Spleen (tissue), 11 donors: ENCODE measurements around the gene CHMP4B. TPM values are rescaled to one million over a fixed set of nuclear protein-coding genes. Genes with fewer than 3 reads are reported as not detected.

ENCODE experiments used
- DNase-seq: peaks from one replicate; pipeline ENCODE4 v3.0.0-alpha.2; 2020
- H3K27ac ChIP-seq, 8 donors: fragments of 200-600 bp; sonication (generic) in 7 of 8; 1 replicate in 4 of 8; 2 replicates in 4 of 8; pipeline versions ENCODE4 v1.5.0 to v1.8.0; 2016 to 2021; ENCODE audit warnings: inconsistent platforms in 4 of 8, mild to moderate bottlenecking in 4 of 8, moderate library complexity in 1 of 8
- H3K27me3 ChIP-seq, 7 donors: fragments of 200-600 bp; sonication (generic) in 6 of 7; replicated peaks in 1 of 7; 1 replicate in 4 of 7; 2 replicates in 3 of 7; pipeline versions ENCODE4 v1.5.0 to v1.8.0; 2016 to 2021; ENCODE audit warnings: inconsistent platforms in 3 of 7, mild to moderate bottlenecking in 1 of 7
- H3K36me3 ChIP-seq, 6 donors: fragments of 200-600 bp; sonication (generic) in 5 of 6; 1 replicate in 4 of 6; 2 replicates in 2 of 6; pipeline versions ENCODE4 v1.5.0 to v1.8.0; 2016 to 2021; ENCODE audit warnings: inconsistent platforms in 2 of 6
- H3K4me1 ChIP-seq, 6 donors: fragments of 200-600 bp; sonication (generic) in 5 of 6; 1 replicate in 3 of 6; 2 replicates in 3 of 6; pipeline versions ENCODE4 v1.5.0 to v1.8.0; 2016 to 2021; ENCODE audit warnings: inconsistent platforms in 3 of 6
- H3K4me3 ChIP-seq, 8 donors: fragments of 200-600 bp; sonication (generic) in 7 of 8; 1 replicate in 4 of 8; 2 replicates in 4 of 8; pipeline versions ENCODE4 v1.5.0 to v1.8.0; 2016 to 2021; ENCODE audit warnings: inconsistent platforms in 4 of 8, mild to moderate bottlenecking in 4 of 8, moderate library complexity in 2 of 8
- H3K9me3 ChIP-seq, 8 donors: fragments of 200-600 bp; sonication (generic) in 7 of 8; 1 replicate in 4 of 8; 2 replicates in 4 of 8; pipeline versions ENCODE4 v1.5.0 to v1.8.0; 2016 to 2021; ENCODE audit warnings: inconsistent platforms in 4 of 8
- POLR2A ChIP-seq, 3 donors: fragments of 450-650 bp; IDR thresholded peaks; one replicate each; pipeline ENCODE4 v1.5.1; 2017; ENCODE audit warnings: antibody characterized with exemption in 3 of 3, mild to moderate bottlenecking in 1 of 3
- POLR2AphosphoS5 ChIP-seq, 3 donors: sonication (generic); formaldehyde crosslinking; IDR thresholded peaks; one replicate each; pipeline ENCODE4 v1.5.1; 2017; ENCODE audit warnings: antibody characterized with exemption in 3 of 3
- WGBS, 5 donors: extraction: QIAGEN DNeasy Blood & Tissue Kit in 3 of 5; methylation state at CpG; one replicate each; pipeline versions ENCODE4 v1.1.5 to v1.1.7; 2013 to 2018; 5-methylcytosine and 5-hydroxymethylcytosine counted together
- intact Hi-C: fragments of 100-400 bp; cut with DNase I; formaldehyde crosslinking; loops from one replicate; pipeline ENCODE4 v1.15.0; 2023; ENCODE audit warnings: low total_unique reads
- polyA plus RNA-seq, 3 donors: library from polyadenylated mRNA; stranded (reverse); fragments of 200-250 nt; gene quantifications; one replicate each; pipeline ENCODE4 v1.2.1, GENCODE V29; 2013
- total RNA-seq, 7 donors: library from RNA; depleted of rRNA in 3 of 7; stranded (reverse); fragments of >200 nt in 3 of 7; fragmentation: NEBNext Ultra II Directional in 4 of 7; extraction: Animal tissue kit (Norgen Biotek cat#: 25700) in 4 of 7; gene quantifications; one replicate each; pipeline versions ENCODE4 v1.1.0 to v1.2.1, GENCODE V29; 2016 to 2021
- TF ChIP-seq, protein P1 (sequence below), 11 experiments: fragments of 200-600 bp in 7 of 11; fragments of 450-650 bp in 4 of 11; sonication (generic) in 4 of 11; IDR thresholded peaks in 8 of 11; conservative IDR thresholded peaks in 3 of 11; 1 replicate in 7 of 11; 2 replicates in 4 of 11; pipeline versions ENCODE4 v1.4.0 to v1.8.0; 2016 to 2021; ENCODE audit warnings: antibody characterized with exemption in 11 of 11, inconsistent platforms in 4 of 11, mild to moderate bottlenecking in 1 of 11
- donor health status: healthy with polysubstance abuse.
- donor health status: DM: no; HTN: no; CAD: no; lungs with moderate emphysema.
- donor health status: DM: no; HTN: no; CAD: no.
- donor health status: Bipolar disorder and iron deficiency.
- donor health status: healthy.
- donor health status: DM: no; HTN: no; CAD: no.
- donor health status: DM: yes; HTN: yes; CAD: no.

Gene CHMP4B
- total and polyA plus RNA-seq, 10 donors = 44.9 to 118 (median 74.7) TPM

DNA sequence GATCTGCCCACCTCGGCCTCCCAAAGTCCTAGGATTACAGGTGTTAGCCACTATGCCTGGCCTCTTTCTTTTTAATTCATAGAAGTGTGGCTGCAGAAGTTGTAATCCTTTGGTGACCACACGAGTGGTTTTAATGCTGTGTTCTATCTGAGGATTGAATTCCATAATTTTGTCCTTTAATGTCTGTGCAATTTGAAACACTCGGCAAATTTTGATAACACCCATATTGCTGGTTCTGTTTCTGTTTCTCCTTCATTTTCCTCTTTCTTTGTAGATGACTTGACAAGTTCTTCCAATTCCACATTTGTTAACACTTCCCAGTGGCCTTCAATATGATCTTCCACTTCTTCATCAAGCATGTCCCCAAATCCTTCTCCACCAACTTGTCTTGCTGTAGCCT lies 2.8 kb upstream of the CHMP4B start:
- H3K27ac ChIP-seq = no peak overlapping the region
- TF ChIP-seq POLR2AphosphoS5 (IDR thresholded peaks at IDR 0.05) = no peak
- TF ChIP-seq POLR2A (IDR thresholded peaks at IDR 0.05) = no peak
- TF ChIP-seq, protein P1, sequence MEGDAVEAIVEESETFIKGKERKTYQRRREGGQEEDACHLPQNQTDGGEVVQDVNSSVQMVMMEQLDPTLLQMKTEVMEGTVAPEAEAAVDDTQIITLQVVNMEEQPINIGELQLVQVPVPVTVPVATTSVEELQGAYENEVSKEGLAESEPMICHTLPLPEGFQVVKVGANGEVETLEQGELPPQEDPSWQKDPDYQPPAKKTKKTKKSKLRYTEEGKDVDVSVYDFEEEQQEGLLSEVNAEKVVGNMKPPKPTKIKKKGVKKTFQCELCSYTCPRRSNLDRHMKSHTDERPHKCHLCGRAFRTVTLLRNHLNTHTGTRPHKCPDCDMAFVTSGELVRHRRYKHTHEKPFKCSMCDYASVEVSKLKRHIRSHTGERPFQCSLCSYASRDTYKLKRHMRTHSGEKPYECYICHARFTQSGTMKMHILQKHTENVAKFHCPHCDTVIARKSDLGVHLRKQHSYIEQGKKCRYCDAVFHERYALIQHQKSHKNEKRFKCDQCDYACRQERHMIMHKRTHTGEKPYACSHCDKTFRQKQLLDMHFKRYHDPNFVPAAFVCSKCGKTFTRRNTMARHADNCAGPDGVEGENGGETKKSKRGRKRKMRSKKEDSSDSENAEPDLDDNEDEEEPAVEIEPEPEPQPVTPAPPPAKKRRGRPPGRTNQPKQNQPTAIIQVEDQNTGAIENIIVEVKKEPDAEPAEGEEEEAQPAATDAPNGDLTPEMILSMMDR (IDR thresholded peaks at IDR 0.05 in 8 of 11, conservative IDR thresholded peaks at IDR 0.05 in 3 of 11) = no peak
- WGBS, 5 donors = 91 to 99% (median 95%) methylated on average over 3 of the region's 3 CpGs
- intact Hi-C loops = no loop called here
- H3K4me3 ChIP-seq = no peak overlapping the region
- no peaks in the 10 kb centered on the region for H3K27me3 ChIP-seq
- no peak for DNase-seq
- no peaks in the 10 kb centered on the region for H3K36me3 ChIP-seq
- H3K4me1 ChIP-seq = peaks cover 13 to 31% (median 21%) of the 10 kb centered on the region in 6 donors
- no peaks in the 10 kb centered on the region for H3K9me3 ChIP-seq

DNA sequence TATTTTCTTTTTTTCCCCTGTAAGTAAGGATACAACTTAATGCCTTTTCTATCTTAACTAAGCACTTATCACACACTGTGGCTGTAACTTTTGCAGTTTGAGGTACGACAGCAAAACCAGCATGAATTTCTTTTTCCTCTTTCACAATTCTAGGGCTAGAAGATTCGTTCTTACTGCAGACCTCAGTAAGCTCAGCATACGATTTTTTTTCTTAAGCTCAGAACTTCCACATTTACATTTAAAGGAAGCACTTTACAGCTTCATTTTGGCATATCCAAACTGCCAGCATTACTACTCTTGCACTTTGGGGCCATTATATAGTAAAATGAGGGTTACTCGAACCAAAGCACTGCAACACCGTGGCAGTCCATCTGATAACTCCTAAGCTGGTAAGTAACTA lies 889 bp upstream of the CHMP4B start:
- no peaks in the 10 kb centered on the region for H3K9me3 ChIP-seq
- H3K4me3 ChIP-seq = peak overlapping the region in 1 of 8 donors; percentile 93
- no peak for DNase-seq
- TF ChIP-seq POLR2AphosphoS5 (IDR thresholded peaks at IDR 0.05) (no peak), POLR2A (IDR thresholded peaks at IDR 0.05) (no peak)
- TF ChIP-seq, protein P1 (IDR thresholded peaks at IDR 0.05 in 8 of 11, conservative IDR thresholded peaks at IDR 0.05 in 3 of 11) = no peak
- H3K27ac ChIP-seq = peak overlapping the region in 3 of 8 donors; percentile 94 to 98 (median 96)
- H3K36me3 ChIP-seq = peaks cover 0 to 10% (median 0%) of the 10 kb centered on the region in 6 donors
- peaks cover 32 to 50% (median 40%) of the 10 kb centered on the region in 6 donors for H3K4me1 ChIP-seq
- 23 to 60% (median 48%) methylated on average over 5 of the region's 5 CpGs for WGBS, 5 donors
- no peaks in the 10 kb centered on the region for H3K27me3 ChIP-seq
- intact Hi-C loops = no loop called here

DNA sequence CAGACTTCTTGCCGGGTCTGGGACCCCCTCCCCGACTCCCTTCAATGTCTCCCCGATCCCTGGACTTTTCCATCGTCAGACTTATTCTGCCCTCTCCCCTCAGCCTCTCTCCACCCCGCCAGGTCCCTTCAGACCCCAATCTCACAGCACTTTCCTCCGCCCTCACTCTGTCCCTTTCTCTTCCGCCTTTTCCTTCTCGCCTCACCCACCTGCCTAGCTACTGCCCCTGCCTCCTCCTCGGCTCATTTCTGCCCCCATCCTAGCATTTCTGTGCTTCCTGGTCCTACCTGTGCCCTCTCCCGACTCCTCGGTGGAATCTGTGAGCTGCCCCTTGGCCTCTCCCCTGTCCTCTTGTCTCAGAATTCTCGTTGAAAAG lies 616 bp downstream of the CHMP4B start:
- intact Hi-C loops = no loop called here
- DNase-seq = peak; percentile 77
- 0 to 2% (median 2%) methylated on average over 12 of the region's 12 CpGs for WGBS, 5 donors

DNA sequence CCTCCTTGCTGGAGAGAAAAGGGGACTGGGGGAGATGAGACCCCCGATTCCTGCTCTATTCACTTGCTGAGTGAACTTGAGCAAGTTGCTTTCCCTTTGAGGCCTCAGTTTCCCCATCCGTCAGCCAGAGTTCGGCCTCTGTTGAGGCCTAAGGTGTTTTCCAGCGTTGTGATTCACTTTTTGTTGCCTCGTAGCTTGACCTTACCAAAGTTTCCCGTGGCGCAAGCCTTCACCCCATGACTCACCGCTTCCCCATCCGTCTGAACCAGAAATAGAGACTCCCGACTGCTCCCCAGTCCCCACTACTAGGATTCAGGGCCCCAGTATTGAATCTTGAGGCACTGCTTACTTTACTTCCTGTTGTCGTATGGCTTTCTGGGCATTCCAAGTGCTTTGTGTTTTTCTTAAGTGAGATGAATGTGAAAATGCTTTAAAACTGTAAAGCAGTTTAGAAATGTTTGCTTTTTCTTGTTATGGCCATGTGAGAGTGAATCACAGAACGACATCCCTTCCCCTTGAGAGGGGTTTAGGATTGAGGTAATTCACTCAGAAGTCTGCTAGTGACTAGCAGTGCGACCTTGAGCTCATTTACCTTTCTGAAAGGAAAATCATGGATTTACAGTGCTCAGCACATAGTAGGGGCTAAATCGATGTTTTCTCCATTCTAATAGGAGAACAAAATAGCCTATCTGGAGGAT lies 1.2 kb downstream of the CHMP4B start:
- intact Hi-C loops = no loop called here
- H3K36me3 ChIP-seq = peaks cover 0 to 21% (median 0%) of the 10 kb centered on the region in 6 donors
- peaks cover 32 to 69% (median 53%) of the 10 kb centered on the region in 6 donors for H3K4me1 ChIP-seq
- TF ChIP-seq POLR2AphosphoS5 (IDR thresholded peaks at IDR 0.05) (peak in 1 of 3 donors; percentile 69), POLR2A (IDR thresholded peaks at IDR 0.05) (no peak)
- TF ChIP-seq, protein P1 (IDR thresholded peaks at IDR 0.05 in 8 of 11, conservative IDR thresholded peaks at IDR 0.05 in 3 of 11) = no peak
- H3K9me3 ChIP-seq = no peaks in the 10 kb centered on the region
- H3K27me3 ChIP-seq = no peaks in the 10 kb centered on the region
- H3K27ac ChIP-seq = peak overlapping the region; percentile 70 to 98 (median 94)
- 6 to 10% (median 7%) methylated on average over 14 of the region's 14 CpGs for WGBS, 5 donors
- H3K4me3 ChIP-seq = peak overlapping the region; percentile 50 to 99 (median 93)
- peak; percentile 85 for DNase-seq

More for the DNA sequence above, 616 bp downstream of the CHMP4B start:
- TF ChIP-seq POLR2AphosphoS5 (IDR thresholded peaks at IDR 0.05) (no peak), POLR2A (IDR thresholded peaks at IDR 0.05) (no peak)
- TF ChIP-seq, protein P1 (IDR thresholded peaks at IDR 0.05 in 8 of 11, conservative IDR thresholded peaks at IDR 0.05 in 3 of 11) = no peak
- Histone ChIP-seq H3K27ac (peak overlapping the region; percentile 70 to 98 (median 94)), H3K36me3 (peaks cover 0 to 21% (median 0%) of the 10 kb centered on the region in 6 donors), H3K4me1 (peaks cover 32 to 65% (median 47%) of the 10 kb centered on the region in 6 donors), H3K9me3 (no peaks in the 10 kb centered on the region), H3K4me3 (peak overlapping the region; percentile 50 to 99 (median 93)), H3K27me3 (no peaks in the 10 kb centered on the region)
